H9 (cell line): ENCODE data around the gene PDXK. TPM values are rescaled to one million over a fixed set of nuclear protein-coding genes. Genes with fewer than 3 reads are reported as not detected.

Experiments
- DNase-seq: peaks from one replicate; pipeline ENCODE4 v3.0.0-alpha.2; 2017
- H2AFZ ChIP-seq: one replicate; pipeline ENCODE4 v1.6.1; 2013; ENCODE audit warnings: mild to moderate bottlenecking, low read length, control low read depth, moderate library complexity
- H2AK5ac ChIP-seq: 2 replicates; pipeline ENCODE4 v1.6.1; 2013; ENCODE audit warnings: low read length, control low read depth, mixed read lengths; ENCODE audit not compliant: insufficient read length
- H2BK120ac ChIP-seq: one replicate; pipeline ENCODE4 v1.6.1; 2013; ENCODE audit warnings: low read depth, mild to moderate bottlenecking, low read length, control low read depth, inconsistent platforms; ENCODE audit not compliant: poor library complexity, severe bottlenecking
- H2BK12ac ChIP-seq: 2 replicates; pipeline ENCODE4 v1.6.1; 2013; ENCODE audit warnings: low read length, control low read depth, mixed read lengths, low read depth; ENCODE audit not compliant: insufficient read length
- H2BK15ac ChIP-seq: 2 replicates; pipeline ENCODE4 v1.6.1; 2013; ENCODE audit warnings: low read depth, low read length, control low read depth
- H2BK20ac ChIP-seq: one replicate; pipeline ENCODE4 v1.6.1; 2013; ENCODE audit warnings: low read depth, mild to moderate bottlenecking, low read length, control low read depth, inconsistent platforms; ENCODE audit not compliant: poor library complexity, severe bottlenecking
- H2BK5ac ChIP-seq: 2 replicates; pipeline ENCODE4 v1.6.1; 2013; ENCODE audit warnings: low read length, control low read depth, mixed read lengths; ENCODE audit not compliant: insufficient read length
- H3K14ac ChIP-seq: 2 replicates; pipeline ENCODE4 v1.6.1; 2013; ENCODE audit warnings: low read length, control low read depth; ENCODE audit not compliant: insufficient read depth
- H3K18ac ChIP-seq: 2 replicates; pipeline ENCODE4 v1.6.1; 2013; ENCODE audit warnings: low read depth, mild to moderate bottlenecking, mixed read lengths, low read length, control low read depth; ENCODE audit not compliant: insufficient read length
- H3K23ac ChIP-seq: 2 replicates; pipeline ENCODE4 v1.6.1; 2013; ENCODE audit warnings: low read length, control low read depth, mixed read lengths, low read depth; ENCODE audit not compliant: insufficient read length
- H3K23me2 ChIP-seq: 2 replicates; pipeline ENCODE4 v1.6.1; 2013; ENCODE audit warnings: low read depth, mild to moderate bottlenecking, mixed read lengths, low read length, control low read depth; ENCODE audit not compliant: insufficient read length, poor library complexity, severe bottlenecking
- H3K27ac ChIP-seq: 2 replicates; pipeline ENCODE4 v1.5.1; 2013; ENCODE audit warnings: low read length, control low read depth, mixed read lengths, low read depth; ENCODE audit not compliant: insufficient read length
- H3K27me3 ChIP-seq: 2 replicates; pipeline ENCODE4 v1.6.1; 2013; ENCODE audit warnings: low read length, control low read depth, inconsistent platforms; ENCODE audit not compliant: insufficient read depth
- H3K4ac ChIP-seq: 2 replicates; pipeline ENCODE4 v1.6.1; 2013; ENCODE audit warnings: low read depth, mild to moderate bottlenecking, control low read depth, inconsistent platforms, low read length, moderate library complexity
- H3K4me1 ChIP-seq: 2 replicates; pipeline ENCODE4 v1.6.1; 2013; ENCODE audit warnings: low read length, control low read depth, inconsistent platforms; ENCODE audit not compliant: insufficient read depth
- H3K4me2 ChIP-seq: 2 replicates; pipeline ENCODE4 v1.6.1; 2013; ENCODE audit warnings: low read length, control low read depth, mixed read lengths; ENCODE audit not compliant: insufficient read length, insufficient read depth
- H3K56ac ChIP-seq: 2 replicates; pipeline ENCODE4 v1.6.1; 2013; ENCODE audit warnings: low read depth, mild to moderate bottlenecking, mixed read lengths, low read length, control low read depth; ENCODE audit not compliant: insufficient read length
- H3K79me1 ChIP-seq: 2 replicates; pipeline ENCODE4 v1.6.1; 2013; ENCODE audit warnings: low read depth, mild to moderate bottlenecking, moderate library complexity, low read length, control low read depth, inconsistent platforms; ENCODE audit not compliant: insufficient read depth, poor library complexity, severe bottlenecking
- H3K79me2 ChIP-seq: 2 replicates; pipeline ENCODE4 v1.6.1; 2013; ENCODE audit warnings: low read length, control low read depth, inconsistent platforms; ENCODE audit not compliant: insufficient read depth
- H3K9ac ChIP-seq: 2 replicates; pipeline ENCODE4 v1.6.1; 2013; ENCODE audit warnings: low read length, control low read depth, mixed read lengths; ENCODE audit not compliant: insufficient read length; ENCODE audit errors: extremely low read depth
- H3K9me3 ChIP-seq: one replicate; pipeline ENCODE4 v1.6.1; 2013; ENCODE audit warnings: low read depth, low read length, inconsistent platforms; ENCODE audit not compliant: control insufficient read depth
- H3T11ph ChIP-seq: one replicate; pipeline ENCODE4 v1.6.1; 2013; ENCODE audit warnings: mild to moderate bottlenecking, low read length, control low read depth, inconsistent platforms
- H4K20me1 ChIP-seq: one replicate; pipeline ENCODE4 v1.6.1; 2013; ENCODE audit not compliant: control insufficient read depth, insufficient read length, insufficient read depth
- H4K5ac ChIP-seq: 2 replicates; pipeline ENCODE4 v1.6.1; 2013; ENCODE audit warnings: low read depth, mild to moderate bottlenecking, mixed read lengths, low read length, control low read depth; ENCODE audit not compliant: insufficient read length
- H4K8ac ChIP-seq: replicated peaks from 2 replicates; pipeline ENCODE4 v1.6.1; 2013; ENCODE audit warnings: low read length, control low read depth, mixed read lengths, low read depth; ENCODE audit not compliant: insufficient read length
- H4K91ac ChIP-seq: 2 replicates; pipeline ENCODE4 v1.6.1; 2013; ENCODE audit warnings: low read depth, mild to moderate bottlenecking, moderate library complexity, mixed read lengths, low read length, control low read depth; ENCODE audit not compliant: insufficient read length
- H3K27ac Mint-ChIP-seq, 3 experiments: 2 replicates in 2 of 3; 3 replicates in 1 of 3; pipeline ENCODE4 v1.8.0; 2020 to 2021; ENCODE audit warnings: mixed read lengths in 3 of 3, mild to moderate bottlenecking in 1 of 3, moderate library complexity in 1 of 3
- H3K27me3 Mint-ChIP-seq: 2 replicates; pipeline ENCODE4 v1.8.0; 2021; ENCODE audit warnings: low read depth, mild to moderate bottlenecking, moderate library complexity, mixed read lengths
- H3K36me3 Mint-ChIP-seq, 3 experiments: 2 replicates in 2 of 3; 3 replicates in 1 of 3; pipeline ENCODE4 v1.8.0; 2020 to 2021; ENCODE audit warnings: low read depth in 3 of 3, mixed read lengths in 3 of 3; ENCODE audit not compliant: insufficient read depth in 1 of 3
- H3K4me1 Mint-ChIP-seq, 2 experiments: 2 replicates each; pipeline ENCODE4 v1.8.0; 2020; ENCODE audit warnings: mixed read lengths in 2 of 2
- H3K4me3 Mint-ChIP-seq, 2 experiments: 2 replicates in 1 of 2; 3 replicates in 1 of 2; pipeline ENCODE4 v1.8.0; 2020 to 2021; ENCODE audit warnings: mild to moderate bottlenecking in 2 of 2, mixed read lengths in 2 of 2, moderate library complexity in 1 of 2
- H3K9me3 Mint-ChIP-seq, 2 experiments: 2 replicates in 1 of 2; 3 replicates in 1 of 2; pipeline ENCODE4 v1.8.0; 2020; ENCODE audit warnings: mild to moderate bottlenecking in 2 of 2, mixed read lengths in 2 of 2, moderate library complexity in 1 of 2
- CTCF ChIP-seq: fragments of 200-600 bp; sonication (generic); conservative IDR thresholded peaks from 3 replicates; pipeline ENCODE4 v1.8.0; 2021; ENCODE audit warnings: antibody characterized with exemption, mild to moderate bottlenecking
- WGBS: extraction: QIAGEN DNeasy Blood & Tissue Kit; methylation state at CpG from one replicate; pipeline ENCODE4 v1.1.7; 2013; ENCODE audit warnings: missing lambda C conversion rate, low lambda C conversion rate, mixed read lengths; ENCODE audit not compliant: insufficient read length; ENCODE audit errors: extremely low coverage; 5-methylcytosine and 5-hydroxymethylcytosine counted together
- total RNA-seq: library from RNA; stranded (reverse); gene quantifications from 2 replicates; pipeline ENCODE4 v1.2.1, GENCODE V29; 2021

PDXK gene
- total RNA-seq, 1 experiment from 2014 or later = 109 TPM

GRCh38 chr21:43801006-43801783 is 82.3 kb downstream of the PDXK start:
- H3K4me1 Mint-ChIP-seq = no peaks in the 10 kb centered on the region
- H3K27ac ChIP-seq = no peak overlapping the region
- no peaks in the 10 kb centered on the region for H4K20me1 ChIP-seq
- no peaks in the 10 kb centered on the region for H3K9me3 Mint-ChIP-seq
- H2AFZ ChIP-seq = no peak overlapping the region
- H3K14ac ChIP-seq = no peak overlapping the region
- H3K23ac ChIP-seq = no peak overlapping the region
- H3K4ac ChIP-seq = no peak overlapping the region
- H2BK12ac ChIP-seq = no peak overlapping the region
- no peak overlapping the region for H3T11ph ChIP-seq
- H2AK5ac ChIP-seq = no peak overlapping the region
- H3K79me1 ChIP-seq = no peaks in the 10 kb centered on the region
- DNase-seq = no peak
- no peak overlapping the region for H2BK120ac ChIP-seq
- H4K5ac ChIP-seq = no peak overlapping the region
- no peaks in the 10 kb centered on the region for H3K9me3 ChIP-seq
- no peak overlapping the region for H2BK15ac ChIP-seq
- no peaks in the 10 kb centered on the region for H3K79me2 ChIP-seq
- H4K91ac ChIP-seq = no peak overlapping the region
- no peaks in the 10 kb centered on the region for H3K4me1 ChIP-seq
- TF ChIP-seq CTCF = no peak
- no peak overlapping the region for H3K56ac ChIP-seq
- no peak overlapping the region for H3K9ac ChIP-seq
- peak overlapping the region in 2 of 3 experiments; percentile 55 to 84; a peak in 4 of 7 replicates for H3K27ac Mint-ChIP-seq
- H2BK20ac ChIP-seq = no peak overlapping the region
- no peaks in the 10 kb centered on the region for H3K23me2 ChIP-seq
- H3K27me3 Mint-ChIP-seq = no peaks in the 10 kb centered on the region
- WGBS = no CpG with 5 or more reads among the region's 42 CpGs
- H2BK5ac ChIP-seq = no peak overlapping the region
- peaks cover 62 to 87% (median 84%) of the 10 kb centered on the region in 3 experiments for H3K36me3 Mint-ChIP-seq
- H3K27me3 ChIP-seq = no peaks in the 10 kb centered on the region
- no peak overlapping the region for H3K18ac ChIP-seq
- no peak overlapping the region for H4K8ac ChIP-seq
- no peak overlapping the region for H3K4me2 ChIP-seq
- H3K4me3 Mint-ChIP-seq = no peak overlapping the region
